ENCODE measurements around the gene ANKRD31. TPM values are rescaled to one million over a fixed set of nuclear protein-coding genes. Genes with fewer than 3 reads are reported as not detected.
"Not testable (repeated sequence)": the region's sequence is repeated elsewhere in the genome, so short reads cannot be mapped to it uniquely, and the experiment has no call there.

The ANKRD31 gene
- total RNA-seq, 1 donor from 2014 or later = 0.11 TPM

- Mint-ChIP-seq H3K4me3 (ENCODE audit: low read depth) (no peak overlapping the region), H3K27ac (no peak overlapping the region), H3K27me3 (ENCODE audit: low read depth) (peaks cover 1% of the 10 kb centered on the region), H3K9me3 (no peaks in the 10 kb centered on the region), H3K36me3 (ENCODE audit: low read depth) (no peaks in the 10 kb centered on the region), H3K4me1 (ENCODE audit: low read depth) (peaks cover 5% of the 10 kb centered on the region)
- no peak for DNase-seq (ENCODE audit: low spot score)
- intact Hi-C loops (cut with micrococcal nuclease) = no loop called here
Observed at GRCh38 chr5:75108931-75109596, 127.6 kb downstream of the ANKRD31 start.

GRCh38 chr5:75108515-75108914, 128.2 kb downstream of the ANKRD31 start:
- H3K36me3 Mint-ChIP-seq (ENCODE audit: low read depth) = no peaks in the 10 kb centered on the region
- intact Hi-C loops (cut with micrococcal nuclease) = no loop called here
- no peak overlapping the region for H3K27ac Mint-ChIP-seq
- no peak overlapping the region for H3K4me3 Mint-ChIP-seq (ENCODE audit: low read depth)
- peaks cover 1% of the 10 kb centered on the region for H3K27me3 Mint-ChIP-seq (ENCODE audit: low read depth)
- H3K9me3 Mint-ChIP-seq = no peaks in the 10 kb centered on the region
- DNase-seq (ENCODE audit: low spot score) = no peak
- H3K4me1 Mint-ChIP-seq (ENCODE audit: low read depth) = peaks cover 5% of the 10 kb centered on the region

DNA sequence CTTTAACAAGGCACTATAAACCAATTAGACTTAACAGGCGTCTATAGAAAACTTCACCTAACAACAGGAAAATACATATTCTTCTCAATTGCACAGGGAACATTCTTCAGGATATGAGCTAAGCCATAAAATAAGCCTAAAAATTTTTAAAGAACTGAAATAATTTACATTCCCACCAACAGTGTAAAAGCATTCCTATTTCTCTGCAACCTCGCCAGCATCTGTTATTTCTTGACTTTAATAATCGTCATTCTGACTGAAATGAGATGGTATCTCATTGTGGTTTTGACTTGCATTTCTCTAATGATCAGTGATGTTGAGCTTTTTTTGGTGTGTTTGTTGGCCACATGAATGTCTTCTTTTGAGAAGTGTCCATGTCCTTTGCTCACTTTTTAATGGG, 140.7 kb downstream of the ANKRD31 start:
- H3K27ac Mint-ChIP-seq; H3K9me3 Mint-ChIP-seq; H3K36me3 Mint-ChIP-seq (ENCODE audit: low read depth); H3K4me1 Mint-ChIP-seq (ENCODE audit: low read depth); H3K27me3 Mint-ChIP-seq (ENCODE audit: low read depth); H3K4me3 Mint-ChIP-seq (ENCODE audit: low read depth); DNase-seq (ENCODE audit: low spot score); intact Hi-C loops (cut with micrococcal nuclease): not testable (repeated sequence)

DNA sequence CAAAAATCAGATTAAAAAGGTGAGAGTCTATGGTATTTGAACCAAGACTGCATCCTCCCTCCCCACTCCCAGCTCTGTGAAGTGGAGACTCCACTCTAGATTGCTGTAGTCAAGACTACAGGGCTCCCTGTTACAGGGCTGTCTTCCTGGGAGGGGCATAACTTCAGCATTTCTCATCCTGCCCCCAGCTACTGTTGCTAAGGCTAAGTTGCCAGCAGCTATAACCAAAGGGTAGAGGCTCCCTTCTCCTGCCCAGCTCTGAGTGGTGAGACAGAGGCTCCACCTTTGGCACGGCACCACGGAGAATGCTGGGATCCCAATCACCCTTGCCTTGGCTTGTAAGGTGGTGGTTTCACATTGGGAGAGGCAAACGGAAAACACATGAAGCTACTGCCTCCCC, 145.1 kb downstream of the ANKRD31 start:
- no peaks in the 10 kb centered on the region for H3K9me3 Mint-ChIP-seq
- H3K27me3 Mint-ChIP-seq (ENCODE audit: low read depth) = peaks cover 2% of the 10 kb centered on the region
- no peak overlapping the region for H3K27ac Mint-ChIP-seq
- DNase-seq (ENCODE audit: low spot score) = no peak
- no peaks in the 10 kb centered on the region for H3K36me3 Mint-ChIP-seq (ENCODE audit: low read depth)
- H3K4me3 Mint-ChIP-seq (ENCODE audit: low read depth) = no peak overlapping the region
- intact Hi-C loops (cut with micrococcal nuclease) = no loop called here
- peaks cover 4% of the 10 kb centered on the region for H3K4me1 Mint-ChIP-seq (ENCODE audit: low read depth)

DNA sequence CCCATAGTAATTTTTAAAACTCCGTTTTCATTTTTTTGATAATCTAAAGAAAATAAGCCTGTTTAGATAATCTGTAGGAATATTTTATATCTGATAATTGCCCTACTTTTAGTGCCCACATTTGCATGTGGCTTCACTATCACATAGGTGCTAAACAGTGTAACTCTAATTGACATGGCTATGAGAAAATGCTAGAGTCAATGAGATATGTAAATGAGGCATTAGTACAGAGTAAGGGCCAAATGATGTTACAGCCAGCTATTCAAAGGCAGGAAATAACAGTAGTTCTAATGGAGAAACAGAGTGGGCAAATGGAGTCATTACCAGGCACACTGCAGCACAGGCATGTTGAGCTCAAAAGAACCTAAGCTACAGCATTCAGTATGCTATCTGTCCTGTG, 147.0 kb downstream of the ANKRD31 start:
- Mint-ChIP-seq H3K27me3 (ENCODE audit: low read depth) (peaks cover 2% of the 10 kb centered on the region), H3K36me3 (ENCODE audit: low read depth) (no peaks in the 10 kb centered on the region), H3K9me3 (no peaks in the 10 kb centered on the region), H3K27ac (no peak overlapping the region), H3K4me3 (ENCODE audit: low read depth) (no peak overlapping the region), H3K4me1 (ENCODE audit: low read depth) (peaks cover 2% of the 10 kb centered on the region)
- DNase-seq (ENCODE audit: low spot score) = no peak
- intact Hi-C loops (cut with micrococcal nuclease) = no loop called here

DNA sequence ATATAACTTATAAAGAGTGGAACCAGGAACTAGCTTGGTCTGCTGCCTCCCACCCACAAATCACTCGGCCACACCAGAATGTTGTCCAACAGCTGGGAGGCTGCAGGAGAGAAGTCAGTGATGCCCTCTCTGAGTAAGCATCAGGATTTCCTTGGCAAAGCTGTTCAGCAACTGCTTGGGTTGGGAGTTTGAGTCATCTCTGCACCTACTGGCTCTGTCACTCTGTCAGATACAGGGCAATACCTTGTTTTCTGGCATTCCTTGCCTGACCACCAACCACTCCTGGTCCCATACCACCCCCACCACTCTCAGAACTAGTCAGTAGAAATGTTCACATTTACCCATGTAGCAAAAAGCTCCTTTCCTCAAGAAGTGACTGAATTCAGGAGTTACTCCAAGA, 147.5 kb downstream of the ANKRD31 start:
- intact Hi-C loops (cut with micrococcal nuclease) = no loop called here
- no peak overlapping the region for H3K4me3 Mint-ChIP-seq (ENCODE audit: low read depth)
- peaks cover 2% of the 10 kb centered on the region for H3K27me3 Mint-ChIP-seq (ENCODE audit: low read depth)
- H3K4me1 Mint-ChIP-seq (ENCODE audit: low read depth) = peaks cover 2% of the 10 kb centered on the region
- no peaks in the 10 kb centered on the region for H3K36me3 Mint-ChIP-seq (ENCODE audit: low read depth)
- H3K27ac Mint-ChIP-seq = no peak overlapping the region
- H3K9me3 Mint-ChIP-seq = no peaks in the 10 kb centered on the region
- no peak for DNase-seq (ENCODE audit: low spot score)

DNA sequence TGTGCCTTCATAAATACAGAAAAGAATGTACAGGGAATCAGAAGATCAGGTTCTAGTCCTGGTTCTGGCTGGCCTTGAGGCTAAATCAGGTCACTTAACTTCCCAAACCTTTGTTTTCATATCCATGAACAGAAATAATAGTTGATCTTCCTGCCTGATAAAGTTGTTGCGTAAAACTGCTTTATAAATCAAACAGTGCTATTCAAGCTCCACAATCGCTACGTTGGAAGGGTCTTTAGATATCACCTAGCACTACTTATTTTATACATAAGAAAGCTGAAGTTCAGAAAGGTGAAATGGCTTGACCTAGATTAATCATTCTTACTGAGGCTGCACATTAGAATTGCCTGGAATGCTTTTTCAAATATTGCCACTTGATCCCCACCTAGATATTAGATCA, 148.0 kb downstream of the ANKRD31 start:
- Mint-ChIP-seq H3K9me3 (no peaks in the 10 kb centered on the region), H3K4me1 (ENCODE audit: low read depth) (peaks cover 2% of the 10 kb centered on the region), H3K27ac (no peak overlapping the region), H3K27me3 (ENCODE audit: low read depth) (peaks cover 2% of the 10 kb centered on the region), H3K36me3 (ENCODE audit: low read depth) (no peaks in the 10 kb centered on the region), H3K4me3 (ENCODE audit: low read depth) (no peak overlapping the region)
- intact Hi-C loops (cut with micrococcal nuclease) = no loop called here
- no peak for DNase-seq (ENCODE audit: low spot score)

DNA sequence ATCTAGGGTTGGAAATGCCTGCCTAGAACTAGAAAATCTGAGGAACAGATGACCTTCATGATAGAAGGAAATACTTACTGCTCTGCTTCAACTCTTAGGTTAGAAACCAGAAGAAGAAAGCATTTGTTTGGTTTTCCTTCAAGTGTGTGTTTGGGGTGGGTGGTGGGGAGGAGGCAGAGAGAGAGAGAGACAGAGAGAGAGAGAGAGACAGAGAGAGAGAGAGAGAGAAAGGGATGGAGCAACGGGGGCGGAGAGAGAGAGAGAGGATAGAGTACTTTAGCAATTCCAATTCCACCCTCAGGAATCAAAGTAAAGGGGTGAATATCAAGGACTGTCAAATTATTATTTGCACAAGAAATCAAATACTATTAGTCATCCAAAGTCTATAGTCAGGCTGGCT, 155.2 kb downstream of the ANKRD31 start:
- intact Hi-C loops (cut with micrococcal nuclease) = no loop called here
- H3K36me3 Mint-ChIP-seq (ENCODE audit: low read depth) = no peaks in the 10 kb centered on the region
- no peaks in the 10 kb centered on the region for H3K4me1 Mint-ChIP-seq (ENCODE audit: low read depth)
- H3K27ac Mint-ChIP-seq = no peak overlapping the region
- no peak for DNase-seq (ENCODE audit: low spot score)
- H3K9me3 Mint-ChIP-seq = no peaks in the 10 kb centered on the region
- peaks cover 5% of the 10 kb centered on the region for H3K27me3 Mint-ChIP-seq (ENCODE audit: low read depth)
- H3K4me3 Mint-ChIP-seq (ENCODE audit: low read depth) = no peak overlapping the region

- DNase-seq (ENCODE audit: low spot score); H3K27ac Mint-ChIP-seq; H3K4me1 Mint-ChIP-seq (ENCODE audit: low read depth); H3K27me3 Mint-ChIP-seq (ENCODE audit: low read depth); H3K4me3 Mint-ChIP-seq (ENCODE audit: low read depth); H3K36me3 Mint-ChIP-seq (ENCODE audit: low read depth); intact Hi-C loops (cut with micrococcal nuclease); H3K9me3 Mint-ChIP-seq: not testable (repeated sequence)
Observed at GRCh38 chr5:75079346-75079745, 157.3 kb downstream of the ANKRD31 start.

- H3K4me1 Mint-ChIP-seq (ENCODE audit: low read depth) = no peaks in the 10 kb centered on the region
- H3K27me3 Mint-ChIP-seq (ENCODE audit: low read depth) = peaks cover 5% of the 10 kb centered on the region
- H3K9me3 Mint-ChIP-seq = no peaks in the 10 kb centered on the region
- intact Hi-C loops (cut with micrococcal nuclease) = no loop called here
- H3K36me3 Mint-ChIP-seq (ENCODE audit: low read depth) = no peaks in the 10 kb centered on the region
- no peak for DNase-seq (ENCODE audit: low spot score)
- H3K27ac Mint-ChIP-seq = no peak overlapping the region
- no peak overlapping the region for H3K4me3 Mint-ChIP-seq (ENCODE audit: low read depth)
Observed at GRCh38 chr5:75078027-75078426, 158.7 kb downstream of the ANKRD31 start.

GRCh38 chr5:75072061-75072460, 164.6 kb downstream of the ANKRD31 start:
- H3K27me3 Mint-ChIP-seq (ENCODE audit: low read depth) = peaks cover 5% of the 10 kb centered on the region
- H3K4me3 Mint-ChIP-seq (ENCODE audit: low read depth) = no peak overlapping the region
- H3K9me3 Mint-ChIP-seq = no peaks in the 10 kb centered on the region
- intact Hi-C loops (cut with micrococcal nuclease) = no loop called here
- no peak overlapping the region for H3K27ac Mint-ChIP-seq
- H3K36me3 Mint-ChIP-seq (ENCODE audit: low read depth) = no peaks in the 10 kb centered on the region
- peaks cover 2% of the 10 kb centered on the region for H3K4me1 Mint-ChIP-seq (ENCODE audit: low read depth)
- no peak for DNase-seq (ENCODE audit: low spot score)

- Mint-ChIP-seq H3K27ac (no peak overlapping the region), H3K27me3 (ENCODE audit: low read depth) (peaks cover 5% of the 10 kb centered on the region), H3K9me3 (no peaks in the 10 kb centered on the region), H3K4me1 (ENCODE audit: low read depth) (peaks cover 2% of the 10 kb centered on the region), H3K36me3 (ENCODE audit: low read depth) (no peaks in the 10 kb centered on the region), H3K4me3 (ENCODE audit: low read depth) (no peak overlapping the region)
- intact Hi-C loops (cut with micrococcal nuclease) = no loop called here
- no peak for DNase-seq (ENCODE audit: low spot score)
Observed at GRCh38 chr5:75071100-75071499, 165.6 kb downstream of the ANKRD31 start.

- Mint-ChIP-seq H3K4me3 (ENCODE audit: low read depth) (no peak overlapping the region), H3K27ac (no peak overlapping the region), H3K4me1 (ENCODE audit: low read depth) (peaks cover 7% of the 10 kb centered on the region), H3K27me3 (ENCODE audit: low read depth) (peaks cover 5% of the 10 kb centered on the region), H3K36me3 (ENCODE audit: low read depth) (no peaks in the 10 kb centered on the region), H3K9me3 (no peaks in the 10 kb centered on the region)
- DNase-seq (ENCODE audit: low spot score) = no peak
- intact Hi-C loops (cut with micrococcal nuclease) = no loop called here
Observed at GRCh38 chr5:75067434-75067833, 169.2 kb downstream of the ANKRD31 start.

Data from activated T-helper 2 cell treated with anti-CD3 and anti-CD28 coated beads, Interferon-gamma antibody, Interleukin-2, Interleukin-4, amounts not matched to agents 10 μg/mL and 5 μg/mL and 100 μg/mL, durations not matched to agents 14 hours and 24 hours and 36 hours (primary cell).